Gastroesophageal sphincter (tissue), 3 donors: ENCODE results near the gene SPTBN5.
"Not testable (repeated sequence)": the region's sequence is repeated elsewhere in the genome, so short reads cannot be mapped to it uniquely, and the experiment has no call there.

Source experiments
- CTCF ChIP-seq, 4 experiments: fragments of 200-600 bp in 2 of 4; fragments of 450-650 bp in 2 of 4; sonication (generic) in 1 of 4; IDR thresholded peaks; one replicate each; pipeline ENCODE4 v1.5.1; 2017 to 2019; ENCODE audit warnings: antibody characterized with exemption in 4 of 4, mild to moderate bottlenecking in 2 of 4, moderate library complexity in 2 of 4
- POLR2A ChIP-seq, 2 donors: fragments of 450-650 bp; IDR thresholded peaks; one replicate each; pipeline ENCODE4 v1.6.1; 2017; ENCODE audit warnings: antibody characterized with exemption in 2 of 2, mild to moderate bottlenecking in 2 of 2, moderate library complexity in 1 of 2
- POLR2AphosphoS5 ChIP-seq: sonication (generic); formaldehyde crosslinking; IDR thresholded peaks from one replicate; pipeline ENCODE4 v1.6.1; 2017; ENCODE audit warnings: antibody characterized with exemption

DNA sequence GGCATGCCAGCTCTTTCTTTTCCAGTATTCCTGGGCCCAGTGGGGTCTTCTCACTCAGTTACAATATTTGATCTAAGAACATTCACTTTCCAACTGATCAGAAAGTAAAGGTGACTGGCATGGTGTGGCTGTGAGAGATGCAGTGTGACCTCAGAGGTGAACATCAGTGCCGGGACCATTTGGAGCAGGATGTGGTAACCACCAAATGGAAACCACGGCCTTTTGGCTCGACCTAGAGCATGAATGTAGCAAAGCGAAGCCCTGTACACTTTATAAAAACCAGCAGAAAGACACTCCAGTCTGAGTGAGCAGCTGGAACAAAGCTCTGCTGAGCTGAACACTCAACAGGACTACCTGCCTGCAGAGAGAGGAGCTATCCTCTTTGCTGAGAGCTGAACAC is 62.6 kb downstream of the SPTBN5 start:
- not testable (repeated sequence) for TF ChIP-seq CTCF (IDR thresholded peaks at IDR 0.05); POLR2A (IDR thresholded peaks at IDR 0.05); POLR2AphosphoS5
